Measurements from ENCODE around the gene CCL2. TPM values are rescaled to one million over a fixed set of nuclear protein-coding genes. Genes with fewer than 3 reads are reported as not detected.

CCL2 gene
- total RNA-seq, 1 donor from 2014 or later = 34.1 TPM

DNA sequence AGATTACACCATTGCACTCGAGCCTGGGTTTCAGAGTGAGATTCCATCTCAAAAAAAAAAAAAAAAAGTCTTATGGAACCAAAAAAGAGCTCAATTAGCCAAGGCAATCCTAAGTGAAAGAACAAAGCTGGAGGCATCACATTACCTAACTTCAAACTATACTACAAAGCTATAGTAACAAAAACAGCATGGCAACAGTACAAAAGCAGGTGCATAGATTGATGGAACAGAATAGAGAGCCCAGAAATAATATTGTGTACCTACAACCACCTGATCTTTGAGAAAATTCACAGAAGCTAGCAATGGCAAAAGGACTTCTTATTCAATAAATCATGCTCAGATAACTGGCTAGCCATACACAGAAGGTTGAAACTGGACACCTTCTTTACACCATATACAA is 24.7 kb upstream of the CCL2 start:
- no peak for ATAC-seq
- no peak overlapping the region for H3K4me3 ChIP-seq
- no peak for TF ChIP-seq CTCF (IDR thresholded peaks at IDR 0.05)
- no peaks in the 10 kb centered on the region for H3K36me3 ChIP-seq
- DNase-seq = no peak
- intact Hi-C loops (cut with DNase I) = no loop called here
- H3K4me1 ChIP-seq = peaks cover 32% of the 10 kb centered on the region
- H3K27me3 ChIP-seq (ENCODE audit: low read depth) = no peaks in the 10 kb centered on the region
- no peak overlapping the region for H3K27ac ChIP-seq
- no peaks in the 10 kb centered on the region for H3K9me3 ChIP-seq

GRCh38 chr17:34234616-34235015 is 20.5 kb upstream of the CCL2 start:
- intact Hi-C loops (cut with DNase I) = no loop called here
- Histone ChIP-seq H3K4me3 (no peak overlapping the region), H3K27ac (peak overlapping the region; percentile 51), H3K36me3 (no peaks in the 10 kb centered on the region), H3K27me3 (ENCODE audit: low read depth) (no peaks in the 10 kb centered on the region), H3K9me3 (no peaks in the 10 kb centered on the region), H3K4me1 (peaks cover 58% of the 10 kb centered on the region)
- no peak for DNase-seq
- ATAC-seq = no peak
- no peak for TF ChIP-seq CTCF (IDR thresholded peaks at IDR 0.05)

- ATAC-seq (peak; percentile 74 to 82), DNase-seq (no peak)
- no peak for TF ChIP-seq CTCF (IDR thresholded peaks at IDR 0.05)
- H3K27me3 ChIP-seq (ENCODE audit: low read depth) = no peaks in the 10 kb centered on the region
- no peak overlapping the region for H3K4me3 ChIP-seq
- intact Hi-C loops (cut with DNase I) = no loop called here
- H3K36me3 ChIP-seq = no peaks in the 10 kb centered on the region
- peak overlapping the region; percentile 51 for H3K27ac ChIP-seq
- H3K4me1 ChIP-seq = peaks cover 66% of the 10 kb centered on the region
- no peaks in the 10 kb centered on the region for H3K9me3 ChIP-seq
These were observed 19.6 kb upstream of the CCL2 start for GRCh38 chr17:34235389-34236028.

DNA sequence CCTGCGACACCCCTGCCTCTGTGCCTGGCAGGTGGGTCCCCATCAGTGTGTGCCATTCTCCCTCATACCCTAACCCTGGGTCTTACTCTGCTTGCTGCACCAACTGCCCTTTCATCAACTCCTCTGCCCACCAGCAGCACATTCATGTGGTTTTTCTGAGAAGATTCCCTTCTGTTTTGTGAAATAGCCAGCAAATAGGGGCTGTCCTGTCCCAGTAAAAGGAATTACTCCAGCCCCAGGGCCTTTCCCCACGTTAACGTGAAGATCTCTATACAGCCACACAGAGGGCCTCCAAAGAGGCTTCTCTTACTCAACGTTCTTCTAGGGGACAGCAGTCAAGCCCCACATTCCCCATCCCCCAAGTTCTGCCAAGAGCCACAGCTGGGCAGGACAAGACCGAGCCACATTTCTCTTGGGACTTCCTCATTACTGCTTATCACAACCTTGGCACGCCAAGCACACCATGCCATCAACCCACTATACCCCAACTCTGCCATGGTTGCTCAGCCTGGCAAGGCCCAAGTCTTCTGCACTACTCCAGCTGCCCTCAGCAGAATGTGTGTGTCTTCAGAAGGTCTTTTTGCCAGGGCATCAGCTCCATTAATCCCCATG is 18.7 kb upstream of the CCL2 start:
- intact Hi-C loops (cut with DNase I) = no loop called here
- ATAC-seq (no peak), DNase-seq (no peak)
- TF ChIP-seq CTCF (IDR thresholded peaks at IDR 0.05) = no peak
- H3K36me3 ChIP-seq = no peaks in the 10 kb centered on the region
- H3K9me3 ChIP-seq = no peaks in the 10 kb centered on the region
- peaks cover 75% of the 10 kb centered on the region for H3K4me1 ChIP-seq
- H3K4me3 ChIP-seq = no peak overlapping the region
- H3K27ac ChIP-seq = peak overlapping the region; percentile 51
- H3K27me3 ChIP-seq (ENCODE audit: low read depth) = no peaks in the 10 kb centered on the region

GRCh38 chr17:34237458-34237857 is 17.6 kb upstream of the CCL2 start:
- peaks cover 86% of the 10 kb centered on the region for H3K4me1 ChIP-seq
- no peak overlapping the region for H3K4me3 ChIP-seq

More at GRCh38 chr17:34237458-34237857, 17.6 kb upstream of the CCL2 start:
- H3K36me3 ChIP-seq = no peaks in the 10 kb centered on the region
- TF ChIP-seq CTCF (IDR thresholded peaks at IDR 0.05) = no peak
- no peaks in the 10 kb centered on the region for H3K9me3 ChIP-seq
- DNase-seq (no peak), ATAC-seq (no peak)
- intact Hi-C loops (cut with DNase I) = no loop called here
- H3K27ac ChIP-seq = no peak overlapping the region
- H3K27me3 ChIP-seq (ENCODE audit: low read depth) = no peaks in the 10 kb centered on the region
